SK-N-SH treated with all-trans-retinoic acid at 6 μM for 48 hours (cell line): ENCODE data around the gene LPAR3.

Experiments
- BACH2 ChIP-seq: fragments of 250-450 bp; sonication (Bioruptor Pico); IDR thresholded peaks from 2 replicates; pipeline ENCODE4 v1.9.0; 2021; ENCODE audit warnings: mild to moderate bottlenecking, borderline replicate concordance
- ISL1 ChIP-seq: fragments of 250-450 bp; sonication (Bioruptor Pico); IDR thresholded peaks from 2 replicates; pipeline ENCODE4 v2.1.2; 2022; ENCODE audit warnings: mild to moderate bottlenecking, moderate library complexity
- ZFP30 ChIP-seq: fragments of 450-650 bp; formaldehyde crosslinking; IDR thresholded peaks from 2 replicates; pipeline ENCODE4 v1.5.0; 2022; ENCODE audit warnings: mild to moderate bottlenecking, moderate library complexity
- TF ChIP-seq, protein P1 (sequence below): fragments of 250-450 bp; sonication (Bioruptor Pico); IDR thresholded peaks from 2 replicates; pipeline ENCODE4 v1.5.1; 2021; ENCODE audit warnings: mild to moderate bottlenecking, moderate library complexity

DNA sequence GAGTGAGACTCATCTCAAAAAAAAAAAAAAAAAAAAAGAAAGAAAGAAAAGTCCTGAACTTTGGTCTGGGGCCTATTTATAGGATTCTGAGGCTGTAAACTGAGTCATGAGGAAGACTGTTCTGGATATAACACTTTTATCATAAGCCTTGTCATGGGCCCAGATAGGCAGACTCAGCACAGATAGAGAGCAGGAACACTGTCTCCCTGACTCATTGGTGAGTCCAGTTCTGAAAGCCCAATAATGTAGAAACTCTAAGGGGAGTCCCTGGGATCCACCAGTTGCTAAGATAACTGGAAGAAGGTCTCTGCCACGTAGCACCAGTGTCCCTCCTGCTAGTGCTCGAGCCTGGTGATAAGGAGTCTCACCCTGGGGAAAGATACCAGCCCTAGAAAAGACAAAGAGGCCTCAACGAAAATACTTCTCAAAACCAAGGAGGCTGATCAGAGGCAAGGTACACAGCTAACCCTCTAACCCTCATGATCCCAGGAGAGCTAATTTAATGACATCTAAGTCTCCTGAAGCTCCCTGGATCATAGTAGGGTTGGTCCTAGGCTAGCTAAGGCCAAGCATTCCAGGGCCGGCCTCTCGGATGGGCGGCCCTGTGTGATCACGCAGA, 43.5 kb downstream of the LPAR3 start:
- TF ChIP-seq ISL1 (CRISPR knock-in tag), result no peak
- no peak for TF ChIP-seq BACH2
- TF ChIP-seq ZFP30, result no peak
- TF ChIP-seq, protein P1, sequence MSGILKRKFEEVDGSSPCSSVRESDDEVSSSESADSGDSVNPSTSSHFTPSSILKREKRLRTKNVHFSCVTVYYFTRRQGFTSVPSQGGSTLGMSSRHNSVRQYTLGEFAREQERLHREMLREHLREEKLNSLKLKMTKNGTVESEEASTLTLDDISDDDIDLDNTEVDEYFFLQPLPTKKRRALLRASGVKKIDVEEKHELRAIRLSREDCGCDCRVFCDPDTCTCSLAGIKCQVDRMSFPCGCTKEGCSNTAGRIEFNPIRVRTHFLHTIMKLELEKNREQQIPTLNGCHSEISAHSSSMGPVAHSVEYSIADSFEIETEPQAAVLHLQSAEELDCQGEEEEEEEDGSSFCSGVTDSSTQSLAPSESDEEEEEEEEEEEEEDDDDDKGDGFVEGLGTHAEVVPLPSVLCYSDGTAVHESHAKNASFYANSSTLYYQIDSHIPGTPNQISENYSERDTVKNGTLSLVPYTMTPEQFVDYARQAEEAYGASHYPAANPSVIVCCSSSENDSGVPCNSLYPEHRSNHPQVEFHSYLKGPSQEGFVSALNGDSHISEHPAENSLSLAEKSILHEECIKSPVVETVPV, result no peak
